Measurements from ENCODE around the gene WBP4. TPM values are rescaled to one million over a fixed set of nuclear protein-coding genes. Genes with fewer than 3 reads are reported as not detected.
"Not testable (repeated sequence)": the region's sequence is repeated elsewhere in the genome, so short reads cannot be mapped to it uniquely, and the experiment has no call there.

Gene WBP4
- total RNA-seq, 1 donor from 2014 or later, result 6.8 TPM

DNA sequence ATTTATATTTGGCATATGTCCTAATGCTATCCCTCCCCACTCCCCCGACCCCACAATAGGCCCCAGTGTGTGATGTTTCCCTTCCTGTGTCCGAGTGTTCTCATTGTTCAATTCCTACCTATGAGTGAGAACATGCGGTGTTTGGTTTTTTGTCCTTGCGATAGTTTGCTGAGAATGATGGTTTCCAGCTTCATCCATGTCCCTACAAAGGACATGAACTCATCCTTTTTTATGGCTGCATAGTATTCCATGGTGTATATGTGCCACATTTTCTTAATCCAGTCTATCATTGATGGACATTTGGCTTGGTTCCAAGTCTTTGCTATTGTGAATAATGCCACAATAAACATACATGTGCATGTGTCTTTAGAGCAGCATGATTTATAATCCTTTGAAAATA lies 18.9 kb upstream of the WBP4 start:
- not testable (repeated sequence) for H3K9ac ChIP-seq (ENCODE audit: low read depth in 1 of 3, low read length in 3 of 3); H3K36me3 ChIP-seq (ENCODE audit: control insufficient read depth in 3 of 3, insufficient read depth in 3 of 3, low read length in 3 of 3); H3K27me3 ChIP-seq (ENCODE audit: control insufficient read depth in 3 of 3, insufficient read depth in 3 of 3, low read length in 3 of 3); H3K4me3 ChIP-seq (ENCODE audit: low read length in 3 of 3); H3K9me3 ChIP-seq (ENCODE audit: control insufficient read depth in 3 of 3, low read length in 3 of 3); H3K27ac ChIP-seq (ENCODE audit: low read depth, low read length); H3K4me1 ChIP-seq (ENCODE audit: control insufficient read depth in 3 of 3, insufficient read depth in 3 of 3, low read length in 3 of 3)

GRCh38 chr13:41048640-41049039 lies 12.7 kb upstream of the WBP4 start:
- peaks cover 8 to 25% (median 21%) of the 10 kb centered on the region in 3 donors for H3K4me1 ChIP-seq (ENCODE audit: control insufficient read depth in 3 of 3, insufficient read depth in 3 of 3, low read length in 3 of 3)
- H3K27ac ChIP-seq (ENCODE audit: low read depth, low read length), result no peak overlapping the region
- no peaks in the 10 kb centered on the region for H3K27me3 ChIP-seq (ENCODE audit: control insufficient read depth in 3 of 3, insufficient read depth in 3 of 3, low read length in 3 of 3)
- no peaks in the 10 kb centered on the region for H3K36me3 ChIP-seq (ENCODE audit: control insufficient read depth in 3 of 3, insufficient read depth in 3 of 3, low read length in 3 of 3)
- no peak overlapping the region for H3K9ac ChIP-seq (ENCODE audit: low read depth in 1 of 3, low read length in 3 of 3)
- H3K9me3 ChIP-seq (ENCODE audit: control insufficient read depth in 3 of 3, low read length in 3 of 3), result no peaks in the 10 kb centered on the region
- H3K4me3 ChIP-seq (ENCODE audit: low read length in 3 of 3), result no peak overlapping the region

- no peak overlapping the region for H3K27ac ChIP-seq (ENCODE audit: low read depth, low read length)
- H3K36me3 ChIP-seq (ENCODE audit: control insufficient read depth in 3 of 3, insufficient read depth in 3 of 3, low read length in 3 of 3), result no peaks in the 10 kb centered on the region
- no peaks in the 10 kb centered on the region for H3K27me3 ChIP-seq (ENCODE audit: control insufficient read depth in 3 of 3, insufficient read depth in 3 of 3, low read length in 3 of 3)
- H3K9me3 ChIP-seq (ENCODE audit: control insufficient read depth in 3 of 3, low read length in 3 of 3), result no peaks in the 10 kb centered on the region
- no peak overlapping the region for H3K4me3 ChIP-seq (ENCODE audit: low read length in 3 of 3)
- H3K9ac ChIP-seq (ENCODE audit: low read depth in 1 of 3, low read length in 3 of 3), result no peak overlapping the region
- H3K4me1 ChIP-seq (ENCODE audit: control insufficient read depth in 3 of 3, insufficient read depth in 3 of 3, low read length in 3 of 3), result peaks cover 12 to 30% (median 29%) of the 10 kb centered on the region in 3 donors
Observed at GRCh38 chr13:41049480-41050440, 11.5 kb upstream of the WBP4 start.

DNA sequence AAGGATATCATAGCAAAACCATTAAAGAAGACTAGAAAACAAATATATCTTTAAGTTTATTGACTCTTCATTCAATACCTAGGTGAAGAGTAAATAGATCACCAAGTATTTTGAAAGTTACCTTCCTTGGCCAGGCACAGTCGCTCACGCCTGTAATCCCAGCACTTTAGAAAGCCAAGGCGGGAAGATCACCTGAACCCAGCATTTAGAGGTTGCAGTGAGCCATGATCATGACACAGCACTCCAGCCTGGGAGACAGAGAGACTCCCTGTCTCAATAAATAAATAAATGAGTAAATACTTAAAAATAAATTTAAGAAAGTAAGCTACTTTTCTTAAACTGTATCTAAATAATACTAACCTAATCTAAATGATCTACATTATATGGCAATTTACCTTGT lies 8.9 kb upstream of the WBP4 start:
- Histone ChIP-seq H3K27me3 (ENCODE audit: control insufficient read depth in 3 of 3, insufficient read depth in 3 of 3, low read length in 3 of 3) (no peaks in the 10 kb centered on the region), H3K27ac (ENCODE audit: low read depth, low read length) (no peak overlapping the region), H3K36me3 (ENCODE audit: control insufficient read depth in 3 of 3, insufficient read depth in 3 of 3, low read length in 3 of 3) (no peaks in the 10 kb centered on the region), H3K9ac (ENCODE audit: low read depth in 1 of 3, low read length in 3 of 3) (no peak overlapping the region), H3K9me3 (ENCODE audit: control insufficient read depth in 3 of 3, low read length in 3 of 3) (no peaks in the 10 kb centered on the region), H3K4me1 (ENCODE audit: control insufficient read depth in 3 of 3, insufficient read depth in 3 of 3, low read length in 3 of 3) (peaks cover 27 to 44% (median 43%) of the 10 kb centered on the region in 3 donors), H3K4me3 (ENCODE audit: low read length in 3 of 3) (no peak overlapping the region)

GRCh38 chr13:41053384-41053826 lies 7.9 kb upstream of the WBP4 start:
- peak overlapping the region; percentile 28 for H3K27ac ChIP-seq (ENCODE audit: low read depth, low read length)

GRCh38 chr13:41054212-41054877 lies 7.0 kb upstream of the WBP4 start:
- peaks cover 39 to 58% (median 56%) of the 10 kb centered on the region in 3 donors for H3K4me1 ChIP-seq (ENCODE audit: control insufficient read depth in 3 of 3, insufficient read depth in 3 of 3, low read length in 3 of 3)
- no peaks in the 10 kb centered on the region for H3K9me3 ChIP-seq (ENCODE audit: control insufficient read depth in 3 of 3, low read length in 3 of 3)
- peak overlapping the region in 1 of 3 donors; percentile 12 for H3K9ac ChIP-seq (ENCODE audit: low read depth in 1 of 3, low read length in 3 of 3)
- peaks cover 0 to 3% (median 0%) of the 10 kb centered on the region in 3 donors for H3K36me3 ChIP-seq (ENCODE audit: control insufficient read depth in 3 of 3, insufficient read depth in 3 of 3, low read length in 3 of 3)
- no peak overlapping the region for H3K4me3 ChIP-seq (ENCODE audit: low read length in 3 of 3)
- no peaks in the 10 kb centered on the region for H3K27me3 ChIP-seq (ENCODE audit: control insufficient read depth in 3 of 3, insufficient read depth in 3 of 3, low read length in 3 of 3)
- peak overlapping the region; percentile 28 for H3K27ac ChIP-seq (ENCODE audit: low read depth, low read length)

More at GRCh38 chr13:41053384-41053826, 7.9 kb upstream of the WBP4 start:
- Histone ChIP-seq H3K9me3 (ENCODE audit: control insufficient read depth in 3 of 3, low read length in 3 of 3) (no peaks in the 10 kb centered on the region), H3K36me3 (ENCODE audit: control insufficient read depth in 3 of 3, insufficient read depth in 3 of 3, low read length in 3 of 3) (peaks cover 0 to 3% (median 0%) of the 10 kb centered on the region in 3 donors), H3K4me3 (ENCODE audit: low read length in 3 of 3) (no peak overlapping the region), H3K9ac (ENCODE audit: low read depth in 1 of 3, low read length in 3 of 3) (peak overlapping the region in 1 of 3 donors; percentile 1), H3K4me1 (ENCODE audit: control insufficient read depth in 3 of 3, insufficient read depth in 3 of 3, low read length in 3 of 3) (peaks cover 33 to 51% (median 49%) of the 10 kb centered on the region in 3 donors), H3K27me3 (ENCODE audit: control insufficient read depth in 3 of 3, insufficient read depth in 3 of 3, low read length in 3 of 3) (no peaks in the 10 kb centered on the region)

DNA sequence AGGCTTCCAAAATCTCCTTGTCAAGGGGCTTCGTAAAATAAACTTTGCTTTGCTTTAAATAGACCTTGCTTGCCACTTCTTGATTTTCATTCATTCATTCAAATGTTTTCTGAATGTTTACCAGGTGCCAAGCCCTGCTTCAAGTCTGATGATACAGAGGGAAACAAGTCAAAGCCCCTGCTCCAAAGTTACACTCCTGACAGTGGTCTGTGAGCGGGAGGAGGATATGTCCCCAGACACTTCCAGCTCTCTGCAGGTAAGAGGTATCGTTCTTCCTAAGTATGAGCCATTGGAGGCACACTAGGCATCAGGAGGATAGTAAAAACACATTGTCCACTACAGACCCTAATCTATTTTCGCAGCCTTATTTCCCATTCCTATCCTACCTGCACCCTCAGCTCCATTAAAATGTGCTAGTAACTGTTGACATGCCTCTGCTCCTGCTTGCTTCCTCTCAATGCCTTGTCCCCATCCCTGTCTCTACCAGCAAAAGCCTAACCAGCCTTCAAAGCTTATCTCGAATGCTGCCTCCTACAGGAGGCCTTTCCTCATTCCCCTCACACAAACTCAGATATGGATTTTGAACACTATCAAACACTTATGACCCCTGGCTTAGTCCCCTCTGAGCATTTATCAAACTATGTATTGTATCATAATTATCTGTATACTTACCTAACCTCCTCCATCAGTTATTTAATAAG lies 6.2 kb upstream of the WBP4 start:
- peak overlapping the region in 1 of 3 donors; percentile 12 for H3K9ac ChIP-seq (ENCODE audit: low read depth in 1 of 3, low read length in 3 of 3)
- H3K9me3 ChIP-seq (ENCODE audit: control insufficient read depth in 3 of 3, low read length in 3 of 3), result no peaks in the 10 kb centered on the region
- no peak overlapping the region for H3K27ac ChIP-seq (ENCODE audit: low read depth, low read length)
- H3K36me3 ChIP-seq (ENCODE audit: control insufficient read depth in 3 of 3, insufficient read depth in 3 of 3, low read length in 3 of 3), result peaks cover 0 to 3% (median 0%) of the 10 kb centered on the region in 3 donors
- H3K4me1 ChIP-seq (ENCODE audit: control insufficient read depth in 3 of 3, insufficient read depth in 3 of 3, low read length in 3 of 3), result peaks cover 39 to 55% (median 49%) of the 10 kb centered on the region in 3 donors
- H3K4me3 ChIP-seq (ENCODE audit: low read length in 3 of 3), result no peak overlapping the region
- H3K27me3 ChIP-seq (ENCODE audit: control insufficient read depth in 3 of 3, insufficient read depth in 3 of 3, low read length in 3 of 3), result no peaks in the 10 kb centered on the region

- Histone ChIP-seq H3K27me3 (ENCODE audit: control insufficient read depth in 3 of 3, insufficient read depth in 3 of 3, low read length in 3 of 3) (no peaks in the 10 kb centered on the region), H3K9ac (ENCODE audit: low read depth in 1 of 3, low read length in 3 of 3) (no peak overlapping the region), H3K4me1 (ENCODE audit: control insufficient read depth in 3 of 3, insufficient read depth in 3 of 3, low read length in 3 of 3) (peaks cover 39 to 52% (median 42%) of the 10 kb centered on the region in 3 donors), H3K4me3 (ENCODE audit: low read length in 3 of 3) (no peak overlapping the region), H3K36me3 (ENCODE audit: control insufficient read depth in 3 of 3, insufficient read depth in 3 of 3, low read length in 3 of 3) (peaks cover 0 to 3% (median 0%) of the 10 kb centered on the region in 3 donors), H3K27ac (ENCODE audit: low read depth, low read length) (no peak overlapping the region), H3K9me3 (ENCODE audit: control insufficient read depth in 3 of 3, low read length in 3 of 3) (no peaks in the 10 kb centered on the region)
Observed at GRCh38 chr13:41056194-41056593, 5.1 kb upstream of the WBP4 start.

- H3K4me1 ChIP-seq (ENCODE audit: control insufficient read depth in 3 of 3, insufficient read depth in 3 of 3, low read length in 3 of 3), result peaks cover 39 to 52% (median 44%) of the 10 kb centered on the region in 3 donors
- no peak overlapping the region for H3K27ac ChIP-seq (ENCODE audit: low read depth, low read length)
- H3K27me3 ChIP-seq (ENCODE audit: control insufficient read depth in 3 of 3, insufficient read depth in 3 of 3, low read length in 3 of 3), result no peaks in the 10 kb centered on the region
Observed at GRCh38 chr13:41056826-41057711, 4.2 kb upstream of the WBP4 start.

More at GRCh38 chr13:41056826-41057711, 4.2 kb upstream of the WBP4 start:
- H3K9ac ChIP-seq (ENCODE audit: low read depth in 1 of 3, low read length in 3 of 3), result no peak overlapping the region
- H3K9me3 ChIP-seq (ENCODE audit: control insufficient read depth in 3 of 3, low read length in 3 of 3), result no peaks in the 10 kb centered on the region
- peaks cover 0 to 3% (median 0%) of the 10 kb centered on the region in 3 donors for H3K36me3 ChIP-seq (ENCODE audit: control insufficient read depth in 3 of 3, insufficient read depth in 3 of 3, low read length in 3 of 3)
- no peak overlapping the region for H3K4me3 ChIP-seq (ENCODE audit: low read length in 3 of 3)

Measured in skeletal muscle tissue (tissue), 4 donors.